Activated CD8-positive, alpha-beta T cell treated with anti-CD3 and anti-CD28 coated beads, Interleukin-2, amount 10 ng/mL, durations not matched to agents 7 days and 5 days (primary cell): ENCODE results near the gene HSPB6. TPM values are rescaled to one million over a fixed set of nuclear protein-coding genes. Genes with fewer than 3 reads are reported as not detected.

Source experiments
- total RNA-seq, 2 experiments: library from RNA; stranded (reverse); gene quantifications; one replicate each; pipeline ENCODE4 v1.2.3, GENCODE V29; 2021

HSPB6 gene
- total RNA-seq, 2 experiments from 2014 or later = 0.65 TPM; not detected in 1

Other genes starting within 250 kb of the HSPB6 start
- not detected for gene DMKN, start 243.4 kb downstream of the HSPB6 start, total RNA-seq
- not detected for gene SBSN, start 228.7 kb downstream of the HSPB6 start, total RNA-seq
- not detected for gene GAPDHS, start 223.6 kb downstream of the HSPB6 start, total RNA-seq
- gene TMEM147, start 211.4 kb downstream of the HSPB6 start, total RNA-seq = 10 to 100 TPM; 53.3 to 54.1 TPM
- gene ATP4A, start 193.4 kb downstream of the HSPB6 start, total RNA-seq = not detected
- gene PMIS2, start 170.9 kb downstream of the HSPB6 start, total RNA-seq = not detected
- gene HAUS5, start 144.3 kb downstream of the HSPB6 start, total RNA-seq = 10 to 100 TPM; 53.3 to 62.3 TPM
- 100 to 1,000 TPM; 118 to 119 TPM for gene RBM42, start 128.0 kb downstream of the HSPB6 start, total RNA-seq
- 1 to 10 TPM in 1 of 2 experiments, under 1 TPM in 1; 0.68 to 1.6 TPM for gene ETV2, start 115.3 kb downstream of the HSPB6 start, total RNA-seq
- gene COX6B1, start 108.7 kb downstream of the HSPB6 start, total RNA-seq = 100 to 1,000 TPM; 471 to 518 TPM
- gene UPK1A, start 90.5 kb downstream of the HSPB6 start, total RNA-seq = under 1 TPM; 0.63 to 0.82 TPM
- gene ZBTB32, start 52.5 kb downstream of the HSPB6 start, total RNA-seq = 10 to 100 TPM; 37.4 to 41.4 TPM
- 10 to 100 TPM; 58.0 to 64.3 TPM for gene KMT2B, start 39.0 kb downstream of the HSPB6 start, total RNA-seq
- 10 to 100 TPM; 29.9 to 37.1 TPM for gene IGFLR1, start 14.6 kb downstream of the HSPB6 start, total RNA-seq
- gene U2AF1L4, start 11.6 kb downstream of the HSPB6 start, total RNA-seq = 10 to 100 TPM; 23.3 to 24.0 TPM
- 10 to 100 TPM; 44.1 to 48.2 TPM for gene PSENEN, start 11.4 kb downstream of the HSPB6 start, total RNA-seq
- 10 to 100 TPM; 10.5 to 12.4 TPM for gene LIN37, start 8.5 kb downstream of the HSPB6 start, total RNA-seq
- 10 to 100 TPM; 48.0 to 54.6 TPM for gene PROSER3, start 1.1 kb upstream of the HSPB6 start, total RNA-seq
- 10 to 100 TPM; 66.6 to 71.0 TPM for gene ARHGAP33, start 18.5 kb upstream of the HSPB6 start, total RNA-seq
- gene PRODH2, start 55.8 kb upstream of the HSPB6 start, total RNA-seq = not detected
- gene NPHS1, start 95.5 kb upstream of the HSPB6 start, total RNA-seq = not detected
- gene KIRREL2, start 99.9 kb upstream of the HSPB6 start, total RNA-seq = 1 to 10 TPM; 1.9 to 2.2 TPM
- gene APLP1, start 111.5 kb upstream of the HSPB6 start, total RNA-seq = 1 to 10 TPM in 1 of 2 experiments, under 1 TPM in 1; 0.87 to 1.4 TPM
- gene NFKBID, start 143.5 kb upstream of the HSPB6 start, total RNA-seq = 10 to 100 TPM; 39.0 to 40.7 TPM
- gene HCST, start 145.5 kb upstream of the HSPB6 start, total RNA-seq = 100 to 1,000 TPM; 196 to 216 TPM
- gene TYROBP, start 151.3 kb upstream of the HSPB6 start, total RNA-seq = under 1 TPM; 0.52 to 0.71 TPM
- 10 to 100 TPM in 1 of 2 experiments, 1 to 10 TPM in 1; 9.8 to 10.3 TPM for gene LRFN3, start 179.3 kb upstream of the HSPB6 start, total RNA-seq
- 10 to 100 TPM; 20.1 to 21.4 TPM for gene SDHAF1, start 238.2 kb upstream of the HSPB6 start, total RNA-seq